Iris pigment epithelial cell (primary cell): ENCODE results near the gene LIPT2.

Experiments used
- DNase-seq: peaks from one replicate; pipeline ENCODE4 v3.0.0-alpha.2; 2011; ENCODE audit warnings: low read depth

LIPT2 gene

DNA sequence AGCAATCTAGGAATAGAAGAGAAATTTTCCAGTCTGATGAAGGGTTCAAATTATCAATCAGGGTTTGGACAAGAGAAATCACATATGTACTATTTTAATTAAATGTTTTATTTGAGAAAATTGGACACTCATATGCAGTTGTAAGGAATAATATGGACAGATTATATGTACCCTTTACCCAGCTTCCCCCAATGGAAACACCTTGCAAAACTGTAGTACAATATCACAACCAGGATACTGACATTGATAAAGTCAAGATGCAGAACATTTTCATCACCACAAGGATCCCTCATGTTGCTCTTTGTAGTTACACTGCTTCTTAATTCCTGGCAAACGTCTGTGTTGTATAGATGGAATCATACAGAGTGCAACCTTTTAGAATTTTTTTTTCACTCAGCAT lies 1.4 kb upstream of the LIPT2 start:
- DNase-seq = no peak

- no peak for DNase-seq
Measured at GRCh38 chr11:74493791-74494630, 487 bp upstream of the LIPT2 start.

DNA sequence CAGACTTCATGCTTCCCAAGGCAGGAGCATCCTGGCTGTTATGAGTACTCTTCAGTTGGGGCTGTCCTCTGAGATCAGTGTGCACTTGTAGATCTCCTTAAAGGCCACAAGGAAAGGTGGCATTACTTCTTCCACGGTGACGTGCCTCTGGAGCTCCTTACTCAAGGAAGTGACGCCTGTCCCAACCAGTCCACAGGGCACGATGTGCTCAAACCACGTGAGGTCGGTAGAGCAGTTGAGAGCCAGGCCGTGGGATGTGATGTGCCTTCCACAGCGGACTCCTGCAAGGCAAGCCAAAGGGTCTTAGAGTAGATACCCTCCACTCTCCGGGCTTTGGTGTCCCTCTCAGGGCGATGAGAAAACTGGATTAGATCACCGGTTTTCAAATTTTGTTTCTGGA lies 1.4 kb downstream of the LIPT2 start:
- no peak for DNase-seq

- no peak for DNase-seq
Measured at GRCh38 chr11:74490941-74491340, 2.6 kb downstream of the LIPT2 start.

- DNase-seq = no peak
Measured at GRCh38 chr11:74487875-74488274, 5.6 kb downstream of the LIPT2 start.

GRCh38 chr11:74485868-74486267 lies 7.7 kb downstream of the LIPT2 start:
- DNase-seq = no peak

DNA sequence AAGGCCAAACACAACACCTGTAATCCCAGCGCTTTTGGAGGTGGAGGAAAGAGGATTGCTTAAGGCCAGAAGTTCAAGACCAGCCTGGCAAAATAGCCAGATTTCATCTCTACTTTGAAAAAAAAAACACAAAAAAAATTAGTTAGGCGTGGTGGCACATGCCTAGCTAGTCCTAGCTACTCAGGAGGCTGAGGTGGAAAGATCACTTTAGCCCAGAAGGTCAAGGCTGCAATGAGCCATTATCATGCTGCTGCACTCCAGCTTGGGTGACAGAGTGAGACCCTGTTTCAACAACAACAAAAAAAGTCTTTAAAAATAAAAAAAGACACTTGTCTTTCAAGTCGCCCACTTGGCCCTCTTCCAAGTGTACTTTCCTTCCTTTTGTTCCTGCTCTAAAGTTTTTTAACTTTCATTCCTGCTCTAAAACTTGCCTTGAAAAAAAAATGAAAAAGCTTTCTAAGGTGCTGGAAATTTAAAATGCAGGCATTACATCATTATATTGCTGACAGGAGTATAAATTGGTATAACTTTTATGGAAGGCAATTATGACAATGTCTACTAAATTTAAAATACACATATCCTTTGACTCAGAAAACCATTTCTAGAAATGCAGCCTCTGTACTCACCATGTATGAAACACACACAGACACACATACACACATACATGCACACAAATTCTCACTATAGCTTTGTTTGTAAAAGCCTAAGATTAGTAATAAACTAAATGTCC lies 12.7 kb downstream of the LIPT2 start:
- no peak for DNase-seq

GRCh38 chr11:74479732-74480123 lies 13.8 kb downstream of the LIPT2 start:
- DNase-seq = no peak

GRCh38 chr11:74478877-74479731 lies 14.4 kb downstream of the LIPT2 start:
- no peak for DNase-seq

DNA sequence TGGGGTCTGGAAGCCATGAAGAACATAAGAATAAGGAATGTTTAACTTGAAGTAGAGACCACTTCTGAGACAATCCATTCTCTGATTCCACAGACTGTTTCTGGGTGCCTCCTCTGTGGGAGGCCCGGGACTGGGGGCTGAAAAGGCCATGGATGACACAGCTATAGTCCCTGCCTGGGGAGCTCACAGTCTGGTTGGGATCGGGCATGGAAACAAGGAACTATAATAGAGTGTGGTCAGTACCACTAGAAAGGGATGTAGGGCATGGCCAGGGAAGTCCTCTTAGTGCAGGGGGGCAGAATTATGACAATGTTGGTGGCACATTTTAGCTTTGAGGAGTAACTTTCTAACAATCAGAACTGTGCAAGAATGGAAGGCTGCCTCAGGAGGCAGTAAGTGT lies 17.0 kb downstream of the LIPT2 start:
- DNase-seq = no peak

- no peak for DNase-seq
Measured at GRCh38 chr11:74474316-74474715, 19.2 kb downstream of the LIPT2 start.

DNA sequence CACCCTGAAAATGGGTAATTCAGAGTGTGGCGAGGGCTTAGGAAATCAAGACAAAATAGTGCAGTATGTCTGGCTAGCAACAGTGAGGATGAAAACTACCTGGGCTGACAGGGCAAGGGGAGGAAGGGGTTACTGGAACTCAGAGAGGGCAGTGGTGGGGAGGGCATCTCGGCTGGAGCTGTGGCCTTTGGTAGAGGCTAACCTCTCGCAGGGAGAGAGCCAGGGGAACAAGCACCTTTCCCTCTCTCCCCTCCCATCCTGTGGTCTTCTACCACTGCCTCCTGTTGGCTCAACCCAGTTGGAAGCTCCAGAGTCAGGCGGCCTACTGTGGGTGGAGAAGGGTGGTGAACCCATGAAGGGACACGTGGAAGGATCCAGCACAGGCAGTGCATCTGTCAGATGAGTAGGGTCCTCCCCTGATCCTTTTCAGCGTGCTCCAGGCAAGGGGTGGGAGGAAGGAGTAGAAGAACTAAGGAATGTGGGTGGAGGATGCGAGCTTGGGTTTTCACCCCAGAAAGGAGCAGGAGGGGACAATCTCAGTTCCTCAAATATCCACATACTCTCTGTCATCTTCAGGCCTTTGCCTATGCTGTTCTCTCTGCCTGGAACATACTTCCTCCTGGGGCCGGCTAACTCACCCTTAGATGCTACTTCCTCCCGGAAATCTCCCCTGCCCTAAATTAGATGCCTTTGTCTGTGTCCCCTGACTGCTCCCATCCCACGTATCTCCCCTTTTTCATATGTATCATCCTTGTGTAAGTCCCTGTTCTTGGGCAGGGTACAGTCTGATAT lies 19.9 kb downstream of the LIPT2 start:
- no peak for DNase-seq

- DNase-seq = no peak
Measured at GRCh38 chr11:74471668-74472429, 21.7 kb downstream of the LIPT2 start.

DNA sequence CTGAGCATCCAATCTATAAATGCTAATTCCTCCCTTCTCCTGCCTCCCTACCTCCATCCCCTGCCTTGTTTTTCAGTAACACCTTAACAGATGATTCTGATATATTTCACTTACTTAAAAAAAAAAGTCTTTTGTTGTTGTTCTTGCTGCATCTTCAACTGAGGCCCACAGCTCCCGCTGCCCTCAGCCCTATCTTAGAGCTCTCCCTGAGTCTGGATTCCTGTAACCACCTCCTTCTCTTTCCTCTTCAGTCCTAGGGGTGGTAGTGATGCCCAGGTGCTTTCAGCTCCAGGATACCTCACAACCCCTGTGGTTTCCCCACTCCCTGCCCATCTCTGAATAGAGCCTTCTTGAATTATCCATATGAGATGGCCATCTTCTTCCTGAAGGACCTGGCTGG lies 22.5 kb downstream of the LIPT2 start:
- DNase-seq = no peak

DNA sequence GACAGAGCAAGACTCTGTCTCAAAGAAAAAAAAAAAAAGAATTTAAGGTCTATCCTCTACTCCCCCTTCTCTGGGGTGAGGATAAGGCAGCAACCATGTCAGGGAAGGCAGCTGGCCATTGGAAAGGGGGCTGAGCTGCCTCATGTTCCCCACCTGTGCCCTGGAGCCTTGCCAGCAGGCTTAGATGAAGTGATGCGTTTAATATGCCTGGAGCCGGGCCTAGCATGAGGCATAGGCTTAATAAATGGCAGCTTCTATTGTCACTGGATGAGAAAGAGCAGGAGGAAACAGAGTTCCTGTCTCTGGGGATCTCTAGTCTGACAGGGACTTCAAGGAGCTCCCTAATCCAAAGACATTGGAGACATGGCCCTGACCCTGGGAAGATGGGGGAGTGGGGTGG lies 23.0 kb downstream of the LIPT2 start:
- DNase-seq = no peak

DNA sequence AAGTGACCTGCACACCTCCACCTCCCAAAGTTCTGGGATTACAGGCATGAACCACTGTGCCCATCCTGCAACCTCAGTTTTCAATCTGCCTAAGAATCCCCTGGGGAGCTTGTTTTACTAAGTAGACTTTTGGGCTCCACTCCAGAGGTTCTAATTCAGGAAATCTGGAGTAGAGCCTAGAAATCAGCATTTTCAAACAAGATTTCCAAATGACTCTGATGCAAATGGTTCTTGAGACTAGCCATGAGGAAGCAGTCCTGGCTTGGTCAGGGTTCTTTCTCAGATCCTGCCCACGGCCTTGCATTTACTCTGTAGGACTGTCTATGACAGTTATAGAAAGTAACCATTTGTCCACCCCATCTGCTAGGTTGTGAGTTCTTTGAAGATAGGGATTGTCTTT lies 24.6 kb downstream of the LIPT2 start:
- no peak for DNase-seq

GRCh38 chr11:74468521-74468920 lies 25.0 kb downstream of the LIPT2 start:
- no peak for DNase-seq

- no peak for DNase-seq
Measured at GRCh38 chr11:74468058-74468457, 25.5 kb downstream of the LIPT2 start.

GRCh38 chr11:74466916-74467885 lies 26.3 kb downstream of the LIPT2 start, which contains the start of gene KCNE3:
Gene KCNE3, minus strand, starts transcription at chr11:74467549. Its CDS starts 9,986 bp downstream, at chr11:74457563.
- peak; percentile 30 for DNase-seq

GRCh38 chr11:74465291-74465708 lies 28.2 kb downstream of the LIPT2 start:
- no peak for DNase-seq
